Measurements from ENCODE around the gene CRIM1.
A peak's percentile ranks its signal among the peaks of the same experiment; 100 is the strongest.

DNA sequence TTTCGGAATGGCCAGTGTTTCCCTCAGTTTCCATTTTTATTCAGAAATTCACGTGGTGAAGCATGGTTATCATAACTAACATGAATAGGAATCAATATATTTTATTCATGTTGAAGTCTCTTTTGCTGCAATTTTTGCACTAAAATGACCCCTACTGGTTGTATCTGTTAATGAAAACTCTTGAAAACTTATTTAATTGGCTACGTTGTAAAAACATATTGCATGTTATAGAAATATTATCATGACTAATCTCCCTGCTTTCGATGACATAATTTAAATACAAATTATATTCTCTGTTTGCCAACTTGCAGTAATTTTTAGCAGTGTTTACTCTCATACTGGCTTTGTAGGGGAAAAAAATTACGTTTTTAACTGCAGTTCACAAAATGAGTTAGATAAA lies 3.5 kb downstream of the CRIM1 start:
- peak in 1 of 2 experiments; percentile 50; a peak in 3 of 4 replicates for TF ChIP-seq CTCF (conservative IDR thresholded peaks at IDR 0.05; ENCODE audit: low read depth in 2 of 2)
- TF ChIP-seq, protein P1, sequence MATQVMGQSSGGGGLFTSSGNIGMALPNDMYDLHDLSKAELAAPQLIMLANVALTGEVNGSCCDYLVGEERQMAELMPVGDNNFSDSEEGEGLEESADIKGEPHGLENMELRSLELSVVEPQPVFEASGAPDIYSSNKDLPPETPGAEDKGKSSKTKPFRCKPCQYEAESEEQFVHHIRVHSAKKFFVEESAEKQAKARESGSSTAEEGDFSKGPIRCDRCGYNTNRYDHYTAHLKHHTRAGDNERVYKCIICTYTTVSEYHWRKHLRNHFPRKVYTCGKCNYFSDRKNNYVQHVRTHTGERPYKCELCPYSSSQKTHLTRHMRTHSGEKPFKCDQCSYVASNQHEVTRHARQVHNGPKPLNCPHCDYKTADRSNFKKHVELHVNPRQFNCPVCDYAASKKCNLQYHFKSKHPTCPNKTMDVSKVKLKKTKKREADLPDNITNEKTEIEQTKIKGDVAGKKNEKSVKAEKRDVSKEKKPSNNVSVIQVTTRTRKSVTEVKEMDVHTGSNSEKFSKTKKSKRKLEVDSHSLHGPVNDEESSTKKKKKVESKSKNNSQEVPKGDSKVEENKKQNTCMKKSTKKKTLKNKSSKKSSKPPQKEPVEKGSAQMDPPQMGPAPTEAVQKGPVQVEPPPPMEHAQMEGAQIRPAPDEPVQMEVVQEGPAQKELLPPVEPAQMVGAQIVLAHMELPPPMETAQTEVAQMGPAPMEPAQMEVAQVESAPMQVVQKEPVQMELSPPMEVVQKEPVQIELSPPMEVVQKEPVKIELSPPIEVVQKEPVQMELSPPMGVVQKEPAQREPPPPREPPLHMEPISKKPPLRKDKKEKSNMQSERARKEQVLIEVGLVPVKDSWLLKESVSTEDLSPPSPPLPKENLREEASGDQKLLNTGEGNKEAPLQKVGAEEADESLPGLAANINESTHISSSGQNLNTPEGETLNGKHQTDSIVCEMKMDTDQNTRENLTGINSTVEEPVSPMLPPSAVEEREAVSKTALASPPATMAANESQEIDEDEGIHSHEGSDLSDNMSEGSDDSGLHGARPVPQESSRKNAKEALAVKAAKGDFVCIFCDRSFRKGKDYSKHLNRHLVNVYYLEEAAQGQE (IDR thresholded peaks at IDR 0.05; ENCODE audit: unreplicated experiment), result no peak
- no peak for TF ChIP-seq JUNB (IDR thresholded peaks at IDR 0.05; ENCODE audit: unreplicated experiment)
- TF ChIP-seq POLR2AphosphoS5 (IDR thresholded peaks at IDR 0.05; ENCODE audit: low read depth), result no peak
- TF ChIP-seq EZH2 (IDR thresholded peaks at IDR 0.05; ENCODE audit: low read depth, unreplicated experiment), result no peak
